ENCODE measurements around the gene BICC1. TPM values are rescaled to one million over a fixed set of nuclear protein-coding genes. Genes with fewer than 3 reads are reported as not detected.

Gene BICC1
- total and polyA plus RNA-seq, 2 donors (not counting 1 experiment from before 2014, with no cell fraction given) = not detected

DNA sequence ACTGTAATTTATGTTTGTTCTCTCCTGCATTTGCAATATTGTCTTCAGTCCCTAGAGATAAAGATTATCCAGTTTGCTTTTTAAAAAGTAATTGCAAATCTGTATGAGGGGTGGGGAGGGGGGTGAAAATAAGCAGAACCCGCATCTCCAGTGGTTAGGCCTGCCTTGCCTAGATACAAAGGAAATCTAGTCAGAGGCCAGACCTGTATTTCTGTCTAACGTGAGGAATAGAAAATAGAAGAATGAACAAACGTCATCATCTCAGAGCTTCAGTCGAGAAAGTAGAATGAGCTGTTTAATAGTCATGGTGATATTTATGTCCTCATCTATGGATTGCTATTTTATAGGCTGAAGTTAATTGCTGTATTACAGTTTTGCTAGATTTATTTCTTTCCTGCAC is 284.2 kb downstream of the BICC1 start:
- Histone ChIP-seq H3K79me2 (ENCODE audit: control insufficient read depth, insufficient read depth, low read length) (no peaks in the 10 kb centered on the region), H4K20me1 (ENCODE audit: control insufficient read depth, insufficient read depth, low read length, poor library complexity, severe bottlenecking) (no peaks in the 10 kb centered on the region), H3K4me2 (replicated peaks; ENCODE audit: low read depth, low read length, poor library complexity, severe bottlenecking) (no peak overlapping the region), H3K27me3 (replicated peaks in 1 of 4; ENCODE audit: control extremely low read depth in 1 of 4, control insufficient read depth in 3 of 4, insufficient read depth in 4 of 4, low read length in 3 of 4) (no peaks in the 10 kb centered on the region), H3K27ac (ENCODE audit: low read length in 2 of 2) (no peak overlapping the region), H3K36me3 (replicated peaks in 1 of 2; ENCODE audit: control extremely low read depth in 1 of 2, control insufficient read depth in 1 of 2, extremely low read depth in 1 of 2, insufficient read depth in 2 of 2, low read length in 1 of 2) (no peaks in the 10 kb centered on the region), H3K4me3 (ENCODE audit: control extremely low read depth in 1 of 5, extremely low read depth in 1 of 5, insufficient read depth in 1 of 5, low read depth in 2 of 5, low read length in 4 of 5) (no peak overlapping the region), H2AFZ (ENCODE audit: insufficient read depth, low read depth, low read length, poor library complexity, severe bottlenecking) (no peak overlapping the region), H3K9ac (ENCODE audit: low read length) (no peak overlapping the region), H3K9me3 (ENCODE audit: control extremely low read depth in 1 of 3, control insufficient read depth in 2 of 3, insufficient read depth in 1 of 3, low read length in 2 of 3) (no peaks in the 10 kb centered on the region), H3K4me1 (ENCODE audit: control insufficient read depth in 2 of 2, insufficient read depth in 2 of 2, low read length in 2 of 2) (no peaks in the 10 kb centered on the region)
- no peaks in the 10 kb centered on the region for H3K4me1 Mint-ChIP-seq
- ChIA-PET CTCF (no interaction called here), POLR2A (no interaction called here)
- TF ChIP-seq, protein P1, sequence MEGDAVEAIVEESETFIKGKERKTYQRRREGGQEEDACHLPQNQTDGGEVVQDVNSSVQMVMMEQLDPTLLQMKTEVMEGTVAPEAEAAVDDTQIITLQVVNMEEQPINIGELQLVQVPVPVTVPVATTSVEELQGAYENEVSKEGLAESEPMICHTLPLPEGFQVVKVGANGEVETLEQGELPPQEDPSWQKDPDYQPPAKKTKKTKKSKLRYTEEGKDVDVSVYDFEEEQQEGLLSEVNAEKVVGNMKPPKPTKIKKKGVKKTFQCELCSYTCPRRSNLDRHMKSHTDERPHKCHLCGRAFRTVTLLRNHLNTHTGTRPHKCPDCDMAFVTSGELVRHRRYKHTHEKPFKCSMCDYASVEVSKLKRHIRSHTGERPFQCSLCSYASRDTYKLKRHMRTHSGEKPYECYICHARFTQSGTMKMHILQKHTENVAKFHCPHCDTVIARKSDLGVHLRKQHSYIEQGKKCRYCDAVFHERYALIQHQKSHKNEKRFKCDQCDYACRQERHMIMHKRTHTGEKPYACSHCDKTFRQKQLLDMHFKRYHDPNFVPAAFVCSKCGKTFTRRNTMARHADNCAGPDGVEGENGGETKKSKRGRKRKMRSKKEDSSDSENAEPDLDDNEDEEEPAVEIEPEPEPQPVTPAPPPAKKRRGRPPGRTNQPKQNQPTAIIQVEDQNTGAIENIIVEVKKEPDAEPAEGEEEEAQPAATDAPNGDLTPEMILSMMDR (IDR thresholded peaks at IDR 0.05) = no peak
- no peak for TF ChIP-seq EZH2 (IDR thresholded peaks at IDR 0.05; ENCODE audit: borderline replicate concordance, insufficient read depth, low read depth, low read length, poor library complexity, severe bottlenecking)
- WGBS (ENCODE audit: insufficient coverage) = 78% methylated on average over 1 of the region's 4 CpGs
- H3K4me3 Mint-ChIP-seq = no peak overlapping the region
- no peak overlapping the region for H3K27ac Mint-ChIP-seq
- DNase-seq (no peak), ATAC-seq (ENCODE audit: low read depth) (no peak)
- intact Hi-C loops (cut with micrococcal nuclease) = no loop called here
- no peaks in the 10 kb centered on the region for H3K9me3 Mint-ChIP-seq (ENCODE audit: insufficient read depth)
- H3K27me3 Mint-ChIP-seq = no peaks in the 10 kb centered on the region

DNA sequence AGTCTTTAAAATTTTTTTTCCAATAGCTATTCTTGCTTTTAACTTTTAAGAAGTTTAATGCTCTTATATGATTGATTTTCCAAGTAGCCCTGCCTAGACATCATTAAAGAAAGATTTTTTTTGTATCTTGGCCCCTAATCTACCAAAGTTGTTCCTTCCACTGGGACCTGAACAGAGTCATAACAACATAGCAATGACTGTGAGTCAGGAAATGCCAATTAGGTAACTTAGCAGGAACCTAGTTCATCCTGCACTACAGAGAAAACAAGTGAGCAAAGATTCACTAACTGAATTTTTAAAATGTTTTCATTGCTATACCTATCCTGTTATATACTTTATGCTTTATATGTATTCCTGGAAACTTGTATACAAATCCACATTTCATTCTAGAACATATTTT is 284.7 kb downstream of the BICC1 start:
- ChIA-PET POLR2A (no interaction called here), CTCF (no interaction called here)
- Histone ChIP-seq H3K27ac (ENCODE audit: low read length in 2 of 2) (no peak overlapping the region), H3K27me3 (replicated peaks in 1 of 4; ENCODE audit: control extremely low read depth in 1 of 4, control insufficient read depth in 3 of 4, insufficient read depth in 4 of 4, low read length in 3 of 4) (no peaks in the 10 kb centered on the region), H3K4me3 (ENCODE audit: control extremely low read depth in 1 of 5, extremely low read depth in 1 of 5, insufficient read depth in 1 of 5, low read depth in 2 of 5, low read length in 4 of 5) (no peak overlapping the region), H3K4me2 (replicated peaks; ENCODE audit: low read depth, low read length, poor library complexity, severe bottlenecking) (no peak overlapping the region), H2AFZ (ENCODE audit: insufficient read depth, low read depth, low read length, poor library complexity, severe bottlenecking) (no peak overlapping the region), H3K79me2 (ENCODE audit: control insufficient read depth, insufficient read depth, low read length) (no peaks in the 10 kb centered on the region), H3K9ac (ENCODE audit: low read length) (no peak overlapping the region), H3K9me3 (ENCODE audit: control extremely low read depth in 1 of 3, control insufficient read depth in 2 of 3, insufficient read depth in 1 of 3, low read length in 2 of 3) (no peaks in the 10 kb centered on the region), H3K36me3 (replicated peaks in 1 of 2; ENCODE audit: control extremely low read depth in 1 of 2, control insufficient read depth in 1 of 2, extremely low read depth in 1 of 2, insufficient read depth in 2 of 2, low read length in 1 of 2) (no peaks in the 10 kb centered on the region), H4K20me1 (ENCODE audit: control insufficient read depth, insufficient read depth, low read length, poor library complexity, severe bottlenecking) (no peaks in the 10 kb centered on the region), H3K4me1 (ENCODE audit: control insufficient read depth in 2 of 2, insufficient read depth in 2 of 2, low read length in 2 of 2) (no peaks in the 10 kb centered on the region)
- TF ChIP-seq, protein P1 (IDR thresholded peaks at IDR 0.05) = no peak
- no peak for TF ChIP-seq EZH2 (IDR thresholded peaks at IDR 0.05; ENCODE audit: borderline replicate concordance, insufficient read depth, low read depth, low read length, poor library complexity, severe bottlenecking)
- Mint-ChIP-seq H3K4me1 (no peaks in the 10 kb centered on the region), H3K9me3 (ENCODE audit: insufficient read depth) (no peaks in the 10 kb centered on the region), H3K27me3 (no peaks in the 10 kb centered on the region), H3K4me3 (no peak overlapping the region), H3K27ac (no peak overlapping the region)
- DNase-seq = no peak
- intact Hi-C loops (cut with micrococcal nuclease) = no loop called here
- ATAC-seq (ENCODE audit: low read depth) = no peak

Measured in B cell (primary cell).